Pulmonary artery endothelial cell (primary cell): ENCODE measurements around the gene BHLHE41. TPM values are rescaled to one million over a fixed set of nuclear protein-coding genes. Genes with fewer than 3 reads are reported as not detected.

Experiments
- DNase-seq: peaks from one replicate; pipeline ENCODE4 v3.0.0-alpha.2; 2011; ENCODE audit warnings: low read depth, low spot score
- total RNA-seq: library from RNA; depleted of rRNA; stranded (reverse); fragments of >200 nt; gene quantifications from 2 replicates; pipeline ENCODE4 v1.2.3, GENCODE V29; 2014

Gene BHLHE41
- total RNA-seq: 0.21 and 0.26 TPM in 2 replicates

GRCh38 chr12:26124446-26125399 lies at the start of gene BHLHE41:
TSS of gene BHLHE41 (minus strand) at chr12:26125037. CDS start at chr12:26124779, 258 bp downstream.
- no peak for DNase-seq

- DNase-seq: no peak
These were observed 48.2 kb upstream of the BHLHE41 start for GRCh38 chr12:26172946-26173552.

- DNase-seq: no peak
These were observed 47.7 kb upstream of the BHLHE41 start for GRCh38 chr12:26172539-26172938.

GRCh38 chr12:26172013-26172412 lies 47.2 kb upstream of the BHLHE41 start:
- no peak for DNase-seq

- no peak for DNase-seq
These were observed 39.3 kb upstream of the BHLHE41 start for GRCh38 chr12:26164118-26164517.

GRCh38 chr12:26162905-26163304 lies 38.1 kb upstream of the BHLHE41 start:
- no peak for DNase-seq

GRCh38 chr12:26162174-26162573 lies 37.3 kb upstream of the BHLHE41 start:
- no peak for DNase-seq

- no peak for DNase-seq
These were observed 33.4 kb upstream of the BHLHE41 start for GRCh38 chr12:26158078-26158764.

- DNase-seq: no peak
These were observed 32.2 kb upstream of the BHLHE41 start for GRCh38 chr12:26157001-26157400.

- DNase-seq: no peak
These were observed 31.5 kb upstream of the BHLHE41 start for GRCh38 chr12:26156201-26156871.

- DNase-seq: peak; percentile 67
These were observed 28.8 kb upstream of the BHLHE41 start for GRCh38 chr12:26153421-26154154.

GRCh38 chr12:26152507-26153102 lies 27.8 kb upstream of the BHLHE41 start:
- no peak for DNase-seq

- DNase-seq: no peak
These were observed 26.1 kb upstream of the BHLHE41 start for GRCh38 chr12:26150736-26151450.

GRCh38 chr12:26149968-26150500 lies 25.2 kb upstream of the BHLHE41 start:
- DNase-seq: no peak

- no peak for DNase-seq
These were observed 23.5 kb upstream of the BHLHE41 start for GRCh38 chr12:26148291-26148690.

GRCh38 chr12:26143291-26143690 lies 18.5 kb upstream of the BHLHE41 start:
- no peak for DNase-seq

- DNase-seq: no peak
These were observed 14.0 kb upstream of the BHLHE41 start for GRCh38 chr12:26138860-26139259.

GRCh38 chr12:26136688-26137087 lies 11.9 kb upstream of the BHLHE41 start:
- no peak for DNase-seq

- DNase-seq: no peak
These were observed 10.7 kb upstream of the BHLHE41 start for GRCh38 chr12:26135571-26135970.
